VCaP (cell line): Measurements from ENCODE around the gene PLXNB3.

Experiments
- H3K27ac ChIP-seq: fragments of 450-650 bp; 2 replicates; pipeline ENCODE4 v1.5.1; 2017
- CTCF ChIP-seq: fragments of 450-650 bp; conservative IDR thresholded peaks from 2 replicates; pipeline ENCODE4 v1.5.1; 2017; ENCODE audit warnings: mild to moderate bottlenecking, moderate library complexity

The PLXNB3 gene

GRCh38 chrX:153768311-153769157, 4.5 kb downstream of the PLXNB3 start:
- no peak overlapping the region for H3K27ac ChIP-seq
- TF ChIP-seq CTCF: no peak

GRCh38 chrX:153769158-153769864, 5.3 kb downstream of the PLXNB3 start:
- H3K27ac ChIP-seq: no peak overlapping the region
- no peak for TF ChIP-seq CTCF

- no peak for TF ChIP-seq CTCF
Measured at GRCh38 chrX:153769865-153770600, 6.0 kb downstream of the PLXNB3 start.

GRCh38 chrX:153770601-153771414, 6.8 kb downstream of the PLXNB3 start:
- TF ChIP-seq CTCF: no peak
- no peak overlapping the region for H3K27ac ChIP-seq

More at GRCh38 chrX:153769865-153770600, 6.0 kb downstream of the PLXNB3 start:
- H3K27ac ChIP-seq: no peak overlapping the region

- no peak for TF ChIP-seq CTCF
- no peak overlapping the region for H3K27ac ChIP-seq
Measured at GRCh38 chrX:153771415-153772315, 7.6 kb downstream of the PLXNB3 start.
